Endodermal cell (in vitro differentiated cells): Measurements from ENCODE around the gene TSPAN9. TPM values are rescaled to one million over a fixed set of nuclear protein-coding genes. Genes with fewer than 3 reads are reported as not detected.

Experiments used
- DNase-seq: peaks from one replicate; pipeline ENCODE4 v3.0.0-alpha.2; 2017
- H3K27ac ChIP-seq: 2 replicates; pipeline ENCODE4 v1.5.1; 2013; ENCODE audit warnings: mild to moderate bottlenecking, low read depth, low read length, moderate library complexity
- H3K27me3 ChIP-seq: 2 replicates; pipeline ENCODE4 v1.6.1; 2013; ENCODE audit warnings: mild to moderate bottlenecking, low read length, moderate library complexity; ENCODE audit not compliant: insufficient read depth, control insufficient read depth, poor library complexity, severe bottlenecking
- H3K36me3 ChIP-seq: 2 replicates; pipeline ENCODE4 v1.7.0; 2013; ENCODE audit warnings: mild to moderate bottlenecking, low read length, moderate library complexity; ENCODE audit not compliant: control insufficient read depth, insufficient read depth
- H3K4me1 ChIP-seq: one replicate; pipeline ENCODE4 v1.7.0; 2013; ENCODE audit warnings: low read length; ENCODE audit not compliant: control insufficient read depth, insufficient read depth
- H3K4me3 ChIP-seq: 2 replicates; pipeline ENCODE4 v1.5.1; 2013; ENCODE audit warnings: mild to moderate bottlenecking, low read length, moderate library complexity
- H3K9ac ChIP-seq: 2 replicates; pipeline ENCODE4 v1.6.1; 2013; ENCODE audit warnings: mild to moderate bottlenecking, low read length, moderate library complexity; ENCODE audit not compliant: poor library complexity, severe bottlenecking; ENCODE audit errors: extremely low read depth
- H3K9me3 ChIP-seq: 2 replicates; pipeline ENCODE4 v1.6.1; 2013; ENCODE audit warnings: mild to moderate bottlenecking, low read length, moderate library complexity; ENCODE audit not compliant: control insufficient read depth
- H3K27ac Mint-ChIP-seq: 2 replicates; pipeline ENCODE4 v1.8.0; 2020; ENCODE audit warnings: mixed read lengths
- H3K27me3 Mint-ChIP-seq: 2 replicates; pipeline ENCODE4 v1.8.0; 2021; ENCODE audit warnings: mild to moderate bottlenecking, mixed read lengths; ENCODE audit not compliant: insufficient read depth
- H3K36me3 Mint-ChIP-seq: 2 replicates; pipeline ENCODE4 v1.8.0; 2020; ENCODE audit warnings: low read depth, mixed read lengths
- H3K4me1 Mint-ChIP-seq: 2 replicates; pipeline ENCODE4 v1.8.0; 2020; ENCODE audit warnings: mixed read lengths
- H3K4me3 Mint-ChIP-seq: 2 replicates; pipeline ENCODE4 v1.8.0; 2020; ENCODE audit warnings: mild to moderate bottlenecking, moderate library complexity, mixed read lengths
- H3K9me3 Mint-ChIP-seq: 2 replicates; pipeline ENCODE4 v1.8.0; 2020; ENCODE audit warnings: mild to moderate bottlenecking, mixed read lengths
- CTCF ChIP-seq: fragments of 200-600 bp; sonication (generic); conservative IDR thresholded peaks from 2 replicates; pipeline ENCODE4 v1.5.0; 2021; ENCODE audit warnings: antibody characterized with exemption, mild to moderate bottlenecking
- WGBS, 2 experiments: methylation state at CpG; one replicate each; pipeline versions ENCODE4 v1.1.5 to v1.1.7; 2013; ENCODE audit warnings: missing lambda C conversion rate in 2 of 2, mixed read lengths in 1 of 2; ENCODE audit not compliant: insufficient coverage in 1 of 2, insufficient read length in 1 of 2; 5-methylcytosine and 5-hydroxymethylcytosine counted together
- total RNA-seq, 2 donors: library from RNA; stranded (reverse); fragmentation: NEBNext Ultra II Directional in 1 of 2; extraction: Animal tissue kit (Norgen Biotek cat#: 25700) in 1 of 2; gene quantifications; 2 replicates in 1 of 2; 3 replicates in 1 of 2; pipeline ENCODE4 v1.2.1, GENCODE V29; 2021

TSPAN9 gene
- total RNA-seq, 2 donors from 2014 or later = 31.9 to 80.8 TPM

GRCh38 chr12:3116106-3116844, 39.1 kb downstream of the TSPAN9 start:
- no peaks in the 10 kb centered on the region for H3K27me3 ChIP-seq
- TF ChIP-seq CTCF = no peak
- peaks cover 33% of the 10 kb centered on the region for H3K4me1 Mint-ChIP-seq
- 76 to 83% methylated on average over 17 to 19 of the region's 19 CpGs for WGBS, 2 experiments
- H3K9ac ChIP-seq = no peak overlapping the region
- H3K36me3 Mint-ChIP-seq = peaks cover 15% of the 10 kb centered on the region
- no peaks in the 10 kb centered on the region for H3K9me3 ChIP-seq
- no peaks in the 10 kb centered on the region for H3K27me3 Mint-ChIP-seq
- no peaks in the 10 kb centered on the region for H3K9me3 Mint-ChIP-seq
- DNase-seq = no peak
- peak overlapping the region; percentile 22 for H3K27ac Mint-ChIP-seq
- no peak overlapping the region for H3K4me3 ChIP-seq
- no peak overlapping the region for H3K27ac ChIP-seq
- no peak overlapping the region for H3K4me3 Mint-ChIP-seq
- H3K36me3 ChIP-seq = no peaks in the 10 kb centered on the region
- peaks cover 6% of the 10 kb centered on the region for H3K4me1 ChIP-seq

- Histone ChIP-seq H3K4me3 (no peak overlapping the region), H3K27ac (no peak overlapping the region), H3K4me1 (peaks cover 6% of the 10 kb centered on the region), H3K9me3 (no peaks in the 10 kb centered on the region), H3K36me3 (no peaks in the 10 kb centered on the region), H3K27me3 (no peaks in the 10 kb centered on the region), H3K9ac (no peak overlapping the region)
- peak overlapping the region; percentile 20 for H3K27ac Mint-ChIP-seq
- TF ChIP-seq CTCF = no peak
- no peak overlapping the region for H3K4me3 Mint-ChIP-seq
- 88 to 92% methylated on average over 5 to 10 of the region's 10 CpGs for WGBS, 2 experiments
- no peaks in the 10 kb centered on the region for H3K27me3 Mint-ChIP-seq
- peaks cover 38% of the 10 kb centered on the region for H3K4me1 Mint-ChIP-seq
- H3K9me3 Mint-ChIP-seq = no peaks in the 10 kb centered on the region
- no peak for DNase-seq
- H3K36me3 Mint-ChIP-seq = peaks cover 12% of the 10 kb centered on the region
Measured at GRCh38 chr12:3117144-3117581, 40.0 kb downstream of the TSPAN9 start.

- no peaks in the 10 kb centered on the region for H3K27me3 ChIP-seq
- Mint-ChIP-seq H3K36me3 (peaks cover 12% of the 10 kb centered on the region), H3K9me3 (no peaks in the 10 kb centered on the region), H3K27ac (peak overlapping the region; percentile 20), H3K4me3 (no peak overlapping the region), H3K27me3 (no peaks in the 10 kb centered on the region), H3K4me1 (peaks cover 42% of the 10 kb centered on the region)
- 92 to 100% methylated on average over 3 of the region's 3 CpGs for WGBS, 2 experiments
- DNase-seq = no peak
- TF ChIP-seq CTCF = no peak
- no peak overlapping the region for H3K9ac ChIP-seq
- H3K4me1 ChIP-seq = peaks cover 7% of the 10 kb centered on the region
- H3K9me3 ChIP-seq = no peaks in the 10 kb centered on the region
- no peak overlapping the region for H3K27ac ChIP-seq
- no peak overlapping the region for H3K4me3 ChIP-seq
- H3K36me3 ChIP-seq = no peaks in the 10 kb centered on the region
Measured at GRCh38 chr12:3117591-3118015, 40.4 kb downstream of the TSPAN9 start.
